ENCODE measurements around the gene NDUFB6.
A peak's percentile ranks its signal among the peaks of the same experiment; 100 is the strongest.

NDUFB6 gene

GRCh38 chr9:32580631-32581300 lies 7.8 kb upstream of the NDUFB6 start:
- no peaks in the 10 kb centered on the region for H3K79me2 ChIP-seq (ENCODE audit: low read length)
- H3K27ac ChIP-seq (ENCODE audit: low read length) = no peak overlapping the region
- H3K4me3 ChIP-seq (ENCODE audit: low read length) = no peak overlapping the region
- H2AFZ ChIP-seq (ENCODE audit: low read depth, low read length) = peak overlapping the region; percentile 31; the same call in 1 of the 2 replicates
- H3K9ac ChIP-seq (ENCODE audit: low read length) = no peak overlapping the region
- peak overlapping the region; percentile 21 for H3K4me2 ChIP-seq (ENCODE audit: low read length)
- H4K20me1 ChIP-seq (ENCODE audit: insufficient read depth, low read length) = no peaks in the 10 kb centered on the region
- peaks cover 14% of the 10 kb centered on the region for H3K4me1 ChIP-seq (ENCODE audit: low read length)
- no peaks in the 10 kb centered on the region for H3K9me3 ChIP-seq (ENCODE audit: insufficient read depth, low read length)
- H3K27me3 ChIP-seq (ENCODE audit: low read depth, low read length) = no peaks in the 10 kb centered on the region
- H3K36me3 ChIP-seq (replicated peaks; ENCODE audit: low read depth, low read length) = no peaks in the 10 kb centered on the region
- TF ChIP-seq, protein P1, sequence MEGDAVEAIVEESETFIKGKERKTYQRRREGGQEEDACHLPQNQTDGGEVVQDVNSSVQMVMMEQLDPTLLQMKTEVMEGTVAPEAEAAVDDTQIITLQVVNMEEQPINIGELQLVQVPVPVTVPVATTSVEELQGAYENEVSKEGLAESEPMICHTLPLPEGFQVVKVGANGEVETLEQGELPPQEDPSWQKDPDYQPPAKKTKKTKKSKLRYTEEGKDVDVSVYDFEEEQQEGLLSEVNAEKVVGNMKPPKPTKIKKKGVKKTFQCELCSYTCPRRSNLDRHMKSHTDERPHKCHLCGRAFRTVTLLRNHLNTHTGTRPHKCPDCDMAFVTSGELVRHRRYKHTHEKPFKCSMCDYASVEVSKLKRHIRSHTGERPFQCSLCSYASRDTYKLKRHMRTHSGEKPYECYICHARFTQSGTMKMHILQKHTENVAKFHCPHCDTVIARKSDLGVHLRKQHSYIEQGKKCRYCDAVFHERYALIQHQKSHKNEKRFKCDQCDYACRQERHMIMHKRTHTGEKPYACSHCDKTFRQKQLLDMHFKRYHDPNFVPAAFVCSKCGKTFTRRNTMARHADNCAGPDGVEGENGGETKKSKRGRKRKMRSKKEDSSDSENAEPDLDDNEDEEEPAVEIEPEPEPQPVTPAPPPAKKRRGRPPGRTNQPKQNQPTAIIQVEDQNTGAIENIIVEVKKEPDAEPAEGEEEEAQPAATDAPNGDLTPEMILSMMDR (IDR thresholded peaks at IDR 0.05; ENCODE audit: low read depth, low read length) = no peak
- TF ChIP-seq EZH2phosphoT487 (IDR thresholded peaks at IDR 0.05; ENCODE audit: low read depth) = no peak

GRCh38 chr9:32579706-32580331 lies 6.9 kb upstream of the NDUFB6 start:
- Histone ChIP-seq H3K4me1 (ENCODE audit: low read length) (peaks cover 14% of the 10 kb centered on the region), H3K79me2 (ENCODE audit: low read length) (no peaks in the 10 kb centered on the region), H2AFZ (ENCODE audit: low read depth, low read length) (peak overlapping the region; percentile 51), H3K4me2 (ENCODE audit: low read length) (peak overlapping the region; percentile 55), H3K9ac (ENCODE audit: low read length) (no peak overlapping the region), H3K36me3 (replicated peaks; ENCODE audit: low read depth, low read length) (no peaks in the 10 kb centered on the region), H3K27ac (ENCODE audit: low read length) (no peak overlapping the region), H3K9me3 (ENCODE audit: insufficient read depth, low read length) (no peaks in the 10 kb centered on the region), H3K4me3 (ENCODE audit: low read length) (peak overlapping the region; percentile 46), H4K20me1 (ENCODE audit: insufficient read depth, low read length) (no peaks in the 10 kb centered on the region), H3K27me3 (ENCODE audit: low read depth, low read length) (no peaks in the 10 kb centered on the region)
- no peak for TF ChIP-seq EZH2phosphoT487 (IDR thresholded peaks at IDR 0.05; ENCODE audit: low read depth)
- TF ChIP-seq, protein P1 (IDR thresholded peaks at IDR 0.05; ENCODE audit: low read depth, low read length) = peak; percentile 96

DNA sequence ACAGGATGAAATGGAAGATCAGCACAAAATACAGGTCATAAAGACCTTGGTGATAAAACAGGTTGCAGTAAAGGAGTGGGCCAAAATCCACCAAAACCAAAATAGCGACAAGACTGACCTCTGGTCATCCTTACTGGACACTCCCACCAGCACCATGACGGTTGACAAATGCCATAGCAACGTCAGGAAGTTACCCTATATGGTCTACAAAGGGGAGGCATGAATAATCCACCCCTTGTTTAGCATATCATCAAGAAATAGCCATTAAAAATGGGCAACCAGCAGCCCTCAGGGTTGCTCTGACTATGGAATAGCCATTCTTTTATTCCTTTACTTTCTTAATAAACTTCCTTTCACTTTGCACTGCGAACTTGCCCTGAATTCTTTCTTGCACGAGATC lies 6.0 kb upstream of the NDUFB6 start:
- Histone ChIP-seq H3K9me3 (ENCODE audit: insufficient read depth, low read length) (no peaks in the 10 kb centered on the region), H3K27ac (ENCODE audit: low read length) (no peak overlapping the region), H3K4me1 (ENCODE audit: low read length) (peaks cover 14% of the 10 kb centered on the region), H3K79me2 (ENCODE audit: low read length) (no peaks in the 10 kb centered on the region), H4K20me1 (ENCODE audit: insufficient read depth, low read length) (no peaks in the 10 kb centered on the region), H3K27me3 (ENCODE audit: low read depth, low read length) (no peaks in the 10 kb centered on the region), H3K4me2 (ENCODE audit: low read length) (peak overlapping the region; percentile 55), H3K36me3 (replicated peaks; ENCODE audit: low read depth, low read length) (no peaks in the 10 kb centered on the region), H3K4me3 (ENCODE audit: low read length) (peak overlapping the region; percentile 46), H3K9ac (ENCODE audit: low read length) (no peak overlapping the region), H2AFZ (ENCODE audit: low read depth, low read length) (peak overlapping the region; percentile 51)
- TF ChIP-seq EZH2phosphoT487 (IDR thresholded peaks at IDR 0.05; ENCODE audit: low read depth) = no peak
- TF ChIP-seq, protein P1 (IDR thresholded peaks at IDR 0.05; ENCODE audit: low read depth, low read length) = no peak

DNA sequence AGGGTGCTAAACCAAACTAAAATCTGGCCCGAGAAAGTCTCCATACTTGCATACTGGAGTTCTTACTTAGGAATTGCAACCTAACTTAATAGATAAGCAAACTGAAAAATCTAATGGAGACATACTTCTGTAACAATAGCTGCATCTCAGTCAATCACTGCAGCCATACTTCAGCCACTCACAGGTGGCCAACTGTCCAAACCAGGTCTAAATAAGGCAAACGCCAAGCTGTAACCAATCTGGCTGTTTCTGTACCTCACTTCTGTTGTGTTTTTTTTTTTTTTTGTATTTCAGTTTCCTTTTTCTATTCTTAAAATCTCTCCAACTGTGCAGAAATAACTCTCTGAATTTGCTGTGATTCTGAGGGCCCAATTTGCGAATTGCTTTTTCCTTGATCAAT lies 4.4 kb upstream of the NDUFB6 start:
- H3K4me1 ChIP-seq (ENCODE audit: low read length) = peaks cover 21% of the 10 kb centered on the region
- no peak overlapping the region for H3K4me3 ChIP-seq (ENCODE audit: low read length)
- no peak overlapping the region for H3K9ac ChIP-seq (ENCODE audit: low read length)
- peak overlapping the region; percentile 14; the same call in 1 of the 2 replicates for H2AFZ ChIP-seq (ENCODE audit: low read depth, low read length)
- TF ChIP-seq, protein P1 (IDR thresholded peaks at IDR 0.05; ENCODE audit: low read depth, low read length) = no peak
- TF ChIP-seq EZH2phosphoT487 (IDR thresholded peaks at IDR 0.05; ENCODE audit: low read depth) = no peak
- H4K20me1 ChIP-seq (ENCODE audit: insufficient read depth, low read length) = no peaks in the 10 kb centered on the region
- H3K36me3 ChIP-seq (replicated peaks; ENCODE audit: low read depth, low read length) = no peaks in the 10 kb centered on the region
- no peaks in the 10 kb centered on the region for H3K9me3 ChIP-seq (ENCODE audit: insufficient read depth, low read length)
- H3K79me2 ChIP-seq (ENCODE audit: low read length) = peaks cover 6% of the 10 kb centered on the region
- no peak overlapping the region for H3K27ac ChIP-seq (ENCODE audit: low read length)
- no peak overlapping the region for H3K4me2 ChIP-seq (ENCODE audit: low read length)
- H3K27me3 ChIP-seq (ENCODE audit: low read depth, low read length) = no peaks in the 10 kb centered on the region

Data from OCI-LY3 (cell line).